Measurements from ENCODE around the gene GARIN6.

DNA sequence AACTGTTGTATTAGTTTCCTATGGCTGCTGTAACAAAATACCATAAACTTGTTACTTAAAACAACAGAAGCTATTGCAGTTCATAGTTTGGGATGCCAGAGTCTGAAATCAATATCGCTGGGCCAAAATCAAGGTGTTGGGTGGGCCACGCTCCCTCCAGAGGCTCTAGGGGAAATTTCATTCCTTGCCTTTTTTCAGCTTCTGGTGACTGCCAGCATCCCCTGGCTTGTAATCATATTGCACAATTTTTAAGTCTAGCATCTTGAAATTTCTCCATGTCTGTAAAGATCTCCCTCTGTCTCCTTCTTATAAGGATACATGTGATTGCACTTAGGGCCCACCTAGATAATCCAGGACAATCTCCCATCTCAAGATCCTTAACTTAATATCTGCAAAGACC, 48.8 kb upstream of the GARIN6 start:
- TF ChIP-seq, protein P1, sequence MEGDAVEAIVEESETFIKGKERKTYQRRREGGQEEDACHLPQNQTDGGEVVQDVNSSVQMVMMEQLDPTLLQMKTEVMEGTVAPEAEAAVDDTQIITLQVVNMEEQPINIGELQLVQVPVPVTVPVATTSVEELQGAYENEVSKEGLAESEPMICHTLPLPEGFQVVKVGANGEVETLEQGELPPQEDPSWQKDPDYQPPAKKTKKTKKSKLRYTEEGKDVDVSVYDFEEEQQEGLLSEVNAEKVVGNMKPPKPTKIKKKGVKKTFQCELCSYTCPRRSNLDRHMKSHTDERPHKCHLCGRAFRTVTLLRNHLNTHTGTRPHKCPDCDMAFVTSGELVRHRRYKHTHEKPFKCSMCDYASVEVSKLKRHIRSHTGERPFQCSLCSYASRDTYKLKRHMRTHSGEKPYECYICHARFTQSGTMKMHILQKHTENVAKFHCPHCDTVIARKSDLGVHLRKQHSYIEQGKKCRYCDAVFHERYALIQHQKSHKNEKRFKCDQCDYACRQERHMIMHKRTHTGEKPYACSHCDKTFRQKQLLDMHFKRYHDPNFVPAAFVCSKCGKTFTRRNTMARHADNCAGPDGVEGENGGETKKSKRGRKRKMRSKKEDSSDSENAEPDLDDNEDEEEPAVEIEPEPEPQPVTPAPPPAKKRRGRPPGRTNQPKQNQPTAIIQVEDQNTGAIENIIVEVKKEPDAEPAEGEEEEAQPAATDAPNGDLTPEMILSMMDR (IDR thresholded peaks at IDR 0.05; ENCODE audit: insufficient read depth, low read depth, low read length), result no peak
- TF ChIP-seq EZH2 (IDR thresholded peaks at IDR 0.05; ENCODE audit: insufficient read depth, low read length), result no peak

All from astrocyte (in vitro differentiated cells and primary cell).